Glutamatergic neuron (in vitro differentiated cells): ENCODE measurements around the gene UGT1A5. TPM values are rescaled to one million over a fixed set of nuclear protein-coding genes. Genes with fewer than 3 reads are reported as not detected.

ENCODE experiments used
- DNase-seq: peaks from one replicate; pipeline ENCODE4 v3.0.0; 2022
- H3K27ac Mint-ChIP-seq: one replicate; pipeline ENCODE4 v1.8.0; 2020; ENCODE audit warnings: mild to moderate bottlenecking, mixed read lengths, inconsistent platforms; ENCODE audit not compliant: unreplicated experiment
- H3K27me3 Mint-ChIP-seq: one replicate; pipeline ENCODE4 v1.8.0; 2020; ENCODE audit warnings: mild to moderate bottlenecking, moderate library complexity, mixed read lengths, inconsistent platforms; ENCODE audit not compliant: unreplicated experiment
- H3K36me3 Mint-ChIP-seq: one replicate; pipeline ENCODE4 v1.8.0; 2020; ENCODE audit warnings: mild to moderate bottlenecking, mixed read lengths, inconsistent platforms; ENCODE audit not compliant: unreplicated experiment
- H3K4me1 Mint-ChIP-seq: one replicate; pipeline ENCODE4 v1.8.0; 2020; ENCODE audit warnings: mild to moderate bottlenecking, low read depth, mixed read lengths, inconsistent platforms; ENCODE audit not compliant: unreplicated experiment
- H3K4me3 Mint-ChIP-seq: one replicate; pipeline ENCODE4 v1.8.0; 2020; ENCODE audit warnings: mild to moderate bottlenecking, mixed read lengths, inconsistent platforms; ENCODE audit not compliant: unreplicated experiment
- H3K9me3 Mint-ChIP-seq: one replicate; pipeline ENCODE4 v1.8.0; 2020; ENCODE audit warnings: mild to moderate bottlenecking, moderate library complexity, mixed read lengths, inconsistent platforms; ENCODE audit not compliant: unreplicated experiment
- total RNA-seq: library from RNA; stranded (reverse); fragmentation: NEBNext Ultra II Directional; extraction: Animal tissue kit (Norgen Biotek cat#: 25700); gene quantifications from one replicate; pipeline ENCODE4 v1.2.1, GENCODE V29; 2021; ENCODE audit not compliant: unreplicated experiment
- TF ChIP-seq, protein P1 (sequence below): fragments of 200-600 bp; sonication (generic); IDR thresholded peaks from one replicate; pipeline ENCODE4 v1.5.0; 2021; ENCODE audit not compliant: partially characterized antibody, unreplicated experiment

UGT1A5 gene
- total RNA-seq, 1 donor from 2014 or later: not detected

DNA sequence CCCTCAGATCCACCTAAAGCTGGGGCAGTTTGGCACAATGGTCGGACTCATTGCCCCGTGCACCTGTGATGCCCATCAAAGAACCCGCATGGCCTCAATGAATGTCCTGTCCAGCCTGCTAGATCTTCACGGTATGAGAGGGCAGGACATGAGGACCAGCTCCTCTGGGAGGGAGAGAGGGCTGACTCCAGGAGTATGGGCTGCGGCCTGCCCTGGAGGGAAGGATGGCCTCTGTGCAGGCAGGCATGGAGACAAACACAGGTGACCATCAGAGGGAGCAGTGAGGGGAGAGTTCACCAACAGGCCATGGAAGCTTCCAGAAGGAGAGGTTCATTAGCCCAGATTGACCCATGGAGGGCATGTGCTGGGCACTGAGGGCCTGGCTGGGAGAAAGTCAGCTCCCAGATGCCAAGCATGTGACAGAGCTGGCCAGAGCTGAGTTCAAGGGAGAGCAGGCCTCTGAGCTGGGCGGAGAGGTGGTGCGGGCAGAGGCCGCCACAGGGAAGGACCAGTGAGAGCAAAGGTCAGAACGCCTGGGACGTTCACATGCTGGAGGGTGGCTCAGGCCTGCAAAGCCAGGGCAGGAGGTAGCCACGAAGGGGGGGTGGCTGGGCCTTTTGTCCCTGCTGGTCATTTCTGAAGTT, 105.4 kb downstream of the UGT1A5 start:
- no peak overlapping the region for H3K4me3 Mint-ChIP-seq
- peaks cover 7% of the 10 kb centered on the region for H3K27me3 Mint-ChIP-seq
- peaks cover 3% of the 10 kb centered on the region for H3K4me1 Mint-ChIP-seq
- H3K9me3 Mint-ChIP-seq: peaks cover 4% of the 10 kb centered on the region
- no peaks in the 10 kb centered on the region for H3K36me3 Mint-ChIP-seq
- DNase-seq: no peak
- no peak overlapping the region for H3K27ac Mint-ChIP-seq
- TF ChIP-seq, protein P1, sequence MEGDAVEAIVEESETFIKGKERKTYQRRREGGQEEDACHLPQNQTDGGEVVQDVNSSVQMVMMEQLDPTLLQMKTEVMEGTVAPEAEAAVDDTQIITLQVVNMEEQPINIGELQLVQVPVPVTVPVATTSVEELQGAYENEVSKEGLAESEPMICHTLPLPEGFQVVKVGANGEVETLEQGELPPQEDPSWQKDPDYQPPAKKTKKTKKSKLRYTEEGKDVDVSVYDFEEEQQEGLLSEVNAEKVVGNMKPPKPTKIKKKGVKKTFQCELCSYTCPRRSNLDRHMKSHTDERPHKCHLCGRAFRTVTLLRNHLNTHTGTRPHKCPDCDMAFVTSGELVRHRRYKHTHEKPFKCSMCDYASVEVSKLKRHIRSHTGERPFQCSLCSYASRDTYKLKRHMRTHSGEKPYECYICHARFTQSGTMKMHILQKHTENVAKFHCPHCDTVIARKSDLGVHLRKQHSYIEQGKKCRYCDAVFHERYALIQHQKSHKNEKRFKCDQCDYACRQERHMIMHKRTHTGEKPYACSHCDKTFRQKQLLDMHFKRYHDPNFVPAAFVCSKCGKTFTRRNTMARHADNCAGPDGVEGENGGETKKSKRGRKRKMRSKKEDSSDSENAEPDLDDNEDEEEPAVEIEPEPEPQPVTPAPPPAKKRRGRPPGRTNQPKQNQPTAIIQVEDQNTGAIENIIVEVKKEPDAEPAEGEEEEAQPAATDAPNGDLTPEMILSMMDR: no peak

DNA sequence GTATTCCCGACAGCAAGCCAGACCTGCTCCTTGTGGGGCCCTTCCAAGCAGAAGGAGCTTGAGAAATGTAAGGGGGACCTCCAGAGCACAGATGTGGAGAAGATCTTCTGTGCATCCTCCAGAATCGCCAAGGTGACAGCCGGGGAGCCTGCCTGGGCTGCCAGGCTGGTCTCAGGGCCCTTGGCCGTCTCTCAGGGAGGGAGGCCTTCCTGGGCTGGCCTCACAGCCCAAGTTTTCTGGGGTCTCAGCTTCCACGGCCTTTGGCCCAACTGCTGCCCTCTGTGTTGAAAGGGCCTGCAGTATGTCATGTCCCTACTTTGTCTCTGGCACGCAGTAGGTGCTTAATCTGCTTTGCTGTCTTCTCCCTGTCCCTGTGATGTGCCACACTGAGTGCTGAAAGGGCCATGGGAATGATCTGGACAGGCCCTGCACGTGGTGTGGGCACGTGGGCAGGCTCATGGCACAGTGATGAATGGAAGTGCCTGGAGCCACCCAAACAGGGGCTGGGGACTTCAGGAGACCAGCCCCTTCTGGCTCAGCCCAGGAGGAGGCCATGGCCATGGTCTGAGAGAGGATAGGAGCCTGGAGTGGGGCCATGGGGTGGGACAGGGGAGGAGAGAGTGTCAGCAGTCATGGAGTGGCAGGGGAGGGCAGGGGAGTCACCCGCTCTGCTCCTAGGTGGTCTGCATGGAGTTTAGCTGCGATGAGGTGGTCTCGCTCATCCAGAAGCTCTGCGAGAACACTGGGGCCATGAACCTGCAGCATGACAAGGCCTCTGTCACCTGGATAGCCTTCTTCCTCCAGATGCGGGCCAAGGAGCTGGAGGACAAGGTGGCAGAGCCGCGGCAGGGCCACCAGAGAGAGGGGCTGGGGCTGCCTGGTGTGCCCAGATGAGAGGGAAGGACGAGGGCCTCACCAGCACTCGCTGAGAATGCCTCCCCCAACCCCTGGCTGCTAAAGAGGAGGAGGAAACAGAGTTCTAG, 106.2 kb downstream of the UGT1A5 start:
- peaks cover 4% of the 10 kb centered on the region for H3K9me3 Mint-ChIP-seq
- H3K36me3 Mint-ChIP-seq: no peaks in the 10 kb centered on the region
- H3K27ac Mint-ChIP-seq: no peak overlapping the region
- peaks cover 3% of the 10 kb centered on the region for H3K4me1 Mint-ChIP-seq
- H3K4me3 Mint-ChIP-seq: no peak overlapping the region
- no peak for DNase-seq
- TF ChIP-seq, protein P1: no peak
- H3K27me3 Mint-ChIP-seq: peaks cover 7% of the 10 kb centered on the region

DNA sequence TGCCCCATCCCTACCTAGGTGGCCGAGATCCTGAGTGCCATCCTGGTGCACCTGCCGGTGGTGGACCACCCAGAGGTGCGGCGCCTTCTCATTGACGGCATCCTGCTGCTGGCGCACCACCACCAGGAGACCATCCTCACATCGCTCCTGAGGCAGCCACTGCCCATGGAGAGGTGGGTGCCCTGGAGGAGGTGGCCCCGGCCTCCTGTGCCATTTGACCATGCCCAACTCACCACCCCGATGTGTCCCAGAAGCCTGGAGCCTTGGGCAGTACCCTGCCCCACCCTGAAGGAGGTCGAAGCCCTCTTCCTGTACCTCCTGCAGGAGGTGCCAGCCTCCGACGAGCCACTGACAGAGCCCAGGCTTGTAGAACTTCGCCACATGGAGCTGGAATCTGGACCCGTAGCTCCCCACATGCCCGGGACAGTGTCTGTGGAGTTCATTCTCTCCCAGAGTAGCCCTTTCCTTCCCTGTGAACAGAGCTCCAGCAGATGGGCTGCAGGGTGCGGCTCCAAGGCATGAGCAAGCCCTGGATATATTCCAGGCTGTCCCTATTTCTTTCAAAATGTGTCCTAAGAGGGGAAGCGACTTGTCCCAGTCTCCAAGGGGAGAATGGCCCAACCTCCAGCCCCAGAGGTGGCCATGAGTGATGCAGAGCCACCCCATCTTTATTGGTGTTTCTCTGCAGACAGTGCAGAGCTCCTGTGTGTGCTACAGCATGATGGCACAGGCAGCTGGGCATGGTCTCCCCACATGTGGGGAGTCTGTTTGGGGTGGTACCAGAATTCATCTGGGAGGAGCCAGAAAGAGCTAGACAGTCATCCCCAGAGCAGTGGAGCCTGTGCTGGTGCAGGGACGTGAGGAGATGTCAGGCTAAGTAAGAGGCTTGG, 107.4 kb downstream of the UGT1A5 start:
- H3K27me3 Mint-ChIP-seq: peaks cover 7% of the 10 kb centered on the region
- H3K36me3 Mint-ChIP-seq: no peaks in the 10 kb centered on the region
- H3K9me3 Mint-ChIP-seq: peaks cover 4% of the 10 kb centered on the region
- TF ChIP-seq, protein P1: no peak
- peaks cover 3% of the 10 kb centered on the region for H3K4me1 Mint-ChIP-seq
- no peak overlapping the region for H3K4me3 Mint-ChIP-seq
- H3K27ac Mint-ChIP-seq: no peak overlapping the region
- no peak for DNase-seq

DNA sequence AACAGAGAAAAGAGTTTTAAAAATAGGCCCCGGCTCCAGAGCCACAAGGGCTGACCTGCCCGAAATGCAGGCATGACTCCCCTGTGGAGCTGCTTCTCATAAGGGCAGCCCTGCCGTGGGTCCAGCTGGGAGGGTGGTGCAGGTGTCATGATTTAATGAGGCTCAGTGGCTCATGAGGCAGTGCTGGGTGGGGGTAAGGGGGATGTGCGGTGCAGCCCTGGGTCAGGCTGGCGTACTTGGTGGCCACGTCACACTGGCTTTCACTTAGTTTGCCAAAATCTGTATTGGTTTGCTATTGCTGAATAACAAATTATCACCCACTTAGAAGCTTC, 108.0 kb downstream of the UGT1A5 start:
- DNase-seq: no peak

More for the DNA sequence above, 108.0 kb downstream of the UGT1A5 start:
- Mint-ChIP-seq H3K27ac (no peak overlapping the region), H3K9me3 (peaks cover 4% of the 10 kb centered on the region), H3K27me3 (peaks cover 7% of the 10 kb centered on the region), H3K4me1 (peaks cover 3% of the 10 kb centered on the region), H3K4me3 (no peak overlapping the region), H3K36me3 (no peaks in the 10 kb centered on the region)
- TF ChIP-seq, protein P1: no peak
